K562 (cell line): ENCODE measurements around the gene C4A. TPM values are rescaled to one million over a fixed set of nuclear protein-coding genes. Genes with fewer than 3 reads are reported as not detected.

Experiments
- ATAC-seq: fragments of 200-7000 bp; cut with Tn5 transposase; 3 replicates; pipeline ENCODE4 v1.9.1; 2020; ENCODE audit warnings: moderate library complexity
- BruUV-seq: library from RNA; stranded (reverse); fragments of 400-500 nt; replicated peaks from 2 replicates; lab custom pipeline; 2021; lab: Mats Ljungman, UMichigan
- CTCF ChIA-PET: fragments of 300-600 bp; formaldehyde crosslinking; extraction: SDS; loops from one replicate; lab custom pipeline; 2021; ENCODE audit warnings: low intra/inter-chr PET ratio; lab: Yijun Ruan, JAX
- POLR2A ChIA-PET: fragments of 300-600, 350-650 bp; sonication (Branson Sonifier 250); formaldehyde crosslinking; extraction: SDS; loops from one replicate; lab custom pipeline; 2021; ENCODE audit warnings: antibody characterized with exemption, inconsistent platforms; lab: Yijun Ruan, JAX
- DNase-seq, 4 experiments: peaks; one replicate each; pipeline versions ENCODE4 v3.0.0 to v3.0.0-alpha.2; 2011 to 2018; ENCODE audit warnings: low spot score in 3 of 4, mixed read lengths in 3 of 4; ENCODE audit errors: extremely low read depth in 1 of 4
- FAIRE-seq: peaks from 2 replicates; lab custom pipeline; 2011; peaks lifted over from hg19 to GRCh38; lab: Jason Lieb, UNC
- H2AFZ ChIP-seq: 2 replicates; pipeline ENCODE4 v1.6.0; 2011; ENCODE audit warnings: low read depth, low read length, control low read depth, inconsistent platforms
- H3K27ac ChIP-seq: fragments of 200-600 bp; 3 replicates; pipeline ENCODE4 v1.8.0; 2011; ENCODE audit warnings: low read depth, mild to moderate bottlenecking, control low read depth, inconsistent platforms, low read length, moderate library complexity, mixed read lengths; ENCODE audit errors: extremely low read depth
- H3K27me3 ChIP-seq, 2 experiments: fragments of 300-600 bp in 1 of 2; 2 replicates in 1 of 2; 3 replicates in 1 of 2; pipeline versions ENCODE4 v1.6.0 to v1.8.0; 2011; ENCODE audit warnings: inconsistent platforms in 2 of 2, low read length in 2 of 2, mild to moderate bottlenecking in 1 of 2, mixed read lengths in 1 of 2, moderate library complexity in 1 of 2; ENCODE audit not compliant: control insufficient read depth in 2 of 2, insufficient read depth in 2 of 2
- H3K36me3 ChIP-seq: fragments of 300-600 bp; 3 replicates; pipeline ENCODE4 v1.8.0; 2011; ENCODE audit warnings: mild to moderate bottlenecking, low read length, inconsistent platforms; ENCODE audit not compliant: control insufficient read depth, insufficient read depth
- H3K4me1 ChIP-seq, 2 experiments: fragments of 200-600 bp in 1 of 2; replicated peaks in 1 of 2; 2 replicates in 1 of 2; 3 replicates in 1 of 2; pipeline versions ENCODE4 v1.5.1 to v1.8.0; 2011; ENCODE audit warnings: inconsistent platforms in 2 of 2, low read length in 2 of 2, mild to moderate bottlenecking in 1 of 2, mixed read lengths in 1 of 2, moderate library complexity in 1 of 2; ENCODE audit not compliant: control insufficient read depth in 2 of 2, insufficient read depth in 2 of 2
- H3K4me2 ChIP-seq: 2 replicates; pipeline ENCODE4 v1.6.1; 2011; ENCODE audit warnings: low read length, control low read depth, inconsistent platforms, mixed read lengths; ENCODE audit not compliant: insufficient read depth
- H3K4me3 ChIP-seq: fragments of 200-600 bp; sonication (generic), shearing (Covaris generic); 2 replicates; pipeline ENCODE4 v1.5.1; 2016; ENCODE audit warnings: control low read depth, inconsistent platforms
- H3K79me2 ChIP-seq: fragments of 200-600 bp; 3 replicates; pipeline ENCODE4 v1.8.0; 2011; ENCODE audit warnings: low read length, inconsistent platforms; ENCODE audit not compliant: control insufficient read depth, insufficient read depth
- H3K9ac ChIP-seq, 2 experiments: 2 replicates each; pipeline versions ENCODE4 v1.6.0 to v1.6.1; 2011; ENCODE audit warnings: low read depth in 2 of 2, low read length in 2 of 2, control low read depth in 1 of 2, inconsistent platforms in 1 of 2, mild to moderate bottlenecking in 1 of 2, mixed read lengths in 1 of 2; ENCODE audit not compliant: insufficient read depth in 1 of 2
- H3K9me1 ChIP-seq: one replicate; pipeline ENCODE4 v1.6.0; 2011; ENCODE audit warnings: inconsistent platforms, mild to moderate bottlenecking, low read length, moderate library complexity; ENCODE audit not compliant: control insufficient read depth, insufficient read depth
- H3K9me3 ChIP-seq: replicated peaks from 2 replicates; pipeline ENCODE4 v1.5.1; 2011; ENCODE audit warnings: low read depth, low read length, inconsistent platforms; ENCODE audit not compliant: control insufficient read depth, insufficient read depth
- H4K20me1 ChIP-seq: replicated peaks from 2 replicates; pipeline ENCODE4 v1.6.1; 2011; ENCODE audit warnings: low read length, inconsistent platforms, mixed read lengths; ENCODE audit not compliant: control insufficient read depth, insufficient read depth
- HNRNPL ChIP-seq: fragments of 200-400 bp; formaldehyde crosslinking; IDR thresholded peaks from 2 replicates; pipeline ENCODE4 v1.6.1; 2017; ENCODE audit warnings: low read depth, mild to moderate bottlenecking, low read length
- NR2C2 ChIP-seq, 2 experiments: fragments of 200-800 bp in 1 of 2; sonication (Bioruptor generic) in 1 of 2; sonication (generic) in 1 of 2; formaldehyde crosslinking in 1 of 2; IDR thresholded peaks; 2 replicates each; pipeline versions ENCODE4 v1.6.1 to v1.8.0; 2016 to 2022; ENCODE audit warnings: mild to moderate bottlenecking in 1 of 2, missing compliant biosample characterization in 1 of 2, missing genetic modification characterization in 1 of 2, missing genetic modification reagents in 1 of 2
- PCBP1 ChIP-seq: fragments of 200-400 bp; formaldehyde crosslinking; IDR thresholded peaks from 2 replicates; pipeline ENCODE4 v1.6.1; 2018; ENCODE audit warnings: mild to moderate bottlenecking, low read depth, low read length; ENCODE audit not compliant: poor library complexity, severe bottlenecking
- POLR2G ChIP-seq: fragments of 200-400 bp; formaldehyde crosslinking; IDR thresholded peaks from 2 replicates; pipeline ENCODE4 v1.6.1; 2017; ENCODE audit warnings: low read depth, mild to moderate bottlenecking, antibody characterized with exemption, low read length, moderate library complexity
- RBFOX2 ChIP-seq: fragments of 200-400 bp; formaldehyde crosslinking; IDR thresholded peaks from 2 replicates; pipeline ENCODE4 v1.6.1; 2017; ENCODE audit warnings: low read depth, mild to moderate bottlenecking, low read length, moderate library complexity
- ZNF324 ChIP-seq: fragments of 250-450 bp; sonication (Bioruptor Pico); IDR thresholded peaks from 2 replicates; pipeline ENCODE4 v1.4.0; 2020; ENCODE audit warnings: mild to moderate bottlenecking
- ZNF717 ChIP-seq: fragments of 250-450 bp; sonication (Bioruptor Pico); IDR thresholded peaks from 2 replicates; pipeline ENCODE4 v1.5.0; 2021
- ZZZ3 ChIP-seq: fragments of 450-650 bp; IDR thresholded peaks from 2 replicates; pipeline ENCODE4 v1.6.1; 2016; ENCODE audit warnings: antibody characterized with exemption, mild to moderate bottlenecking, moderate library complexity
- WGBS: fragments of 100-300 bp; shearing (Covaris generic); methylation state at CpG from one replicate; pipeline ENCODE4 v1.1.6; 2016; ENCODE audit warnings: low coverage, mixed read lengths; ENCODE audit not compliant: insufficient coverage; ENCODE audit errors: missing lambda C conversion rate; 5-methylcytosine and 5-hydroxymethylcytosine counted together
- in situ Hi-C: fragments of 300-500 bp; cut with MboI; formaldehyde crosslinking; loops from 4 replicates; pipeline ENCODE4 v1.15.0; 2018; ENCODE audit warnings: inconsistent platforms, mixed read lengths
- intact Hi-C: fragments of 100-400 bp; cut with micrococcal nuclease; formaldehyde crosslinking; loops from 2 replicates; pipeline ENCODE4 v1.14.2; 2022
- polyA plus RNA-seq, 8 experiments: library from polyadenylated mRNA; depleted of rRNA in 4 of 8; stranded (reverse) in 5 of 8; unstranded in 3 of 8; fragments of >200 nt; fragmentation: Nextera tagmentation in 2 of 8; fragmentation: Illumina TruSeq in 1 of 8; extraction: Ambion mirVana in 2 of 8; extraction: Trizol in 1 of 8; gene quantifications; 2 replicates each; pipeline versions ENCODE4 v1.2.1 to v1.2.3, GENCODE V29; 2011 to 2014; ENCODE audit warnings: inconsistent platforms in 1 of 8, missing spikeins in 1 of 8
- total RNA-seq, 7 experiments: library from RNA; depleted of rRNA in 6 of 7; stranded (reverse); fragments of >200 nt in 6 of 7; fragmentation: Illumina TruSeq in 2 of 7; extraction: Trizol in 2 of 7; gene quantifications; 2 replicates each; pipeline versions ENCODE4 v1.2.1 to v1.2.3, GENCODE V29; 2011 to 2021; ENCODE audit warnings: low replicate concordance in 1 of 7
- TF ChIP-seq, protein P1 (sequence below): IDR thresholded peaks from 2 replicates; pipeline ENCODE4 v1.6.1; 2011; ENCODE audit warnings: borderline replicate concordance, low read depth, mild to moderate bottlenecking, moderate library complexity, low read length; ENCODE audit not compliant: insufficient read depth, poor library complexity, severe bottlenecking
- TF ChIP-seq, protein P2 (sequence below): sonication (generic); formaldehyde crosslinking; IDR thresholded peaks from 2 replicates; pipeline ENCODE4 v1.8.0; 2022; ENCODE audit warnings: mild to moderate bottlenecking, low read depth, missing genetic modification reagents

The C4A gene
- total and polyA plus RNA-seq, 9 of the 15 experiments (the other 6 are each of a cell fraction or from before 2014, with no cell fraction given) = 0.27 to 7.6 (median 5.0) TPM

DNA sequence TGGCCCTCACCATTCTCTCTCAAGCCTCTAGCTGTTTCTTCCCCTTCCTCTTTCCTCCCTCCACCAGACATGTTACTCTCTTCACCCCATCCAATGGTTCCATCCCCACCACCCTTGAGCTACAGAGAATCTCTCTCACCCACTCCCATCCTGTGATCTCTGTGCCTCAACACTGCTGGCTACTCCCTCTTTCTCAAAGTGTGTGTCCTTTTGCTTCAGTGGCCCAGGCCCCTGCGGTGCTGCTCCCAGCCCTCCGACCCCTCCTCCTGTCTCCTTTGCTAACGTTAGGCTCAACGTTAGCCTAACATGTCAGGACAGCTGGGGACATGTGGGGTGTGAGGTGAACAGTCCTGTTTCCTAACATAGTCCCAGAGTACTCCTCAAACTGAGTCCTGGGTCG lies 29.0 kb upstream of the C4A start (continued):
- no peak for TF ChIP-seq ZNF324 (CRISPR knock-in tag)

DNA sequence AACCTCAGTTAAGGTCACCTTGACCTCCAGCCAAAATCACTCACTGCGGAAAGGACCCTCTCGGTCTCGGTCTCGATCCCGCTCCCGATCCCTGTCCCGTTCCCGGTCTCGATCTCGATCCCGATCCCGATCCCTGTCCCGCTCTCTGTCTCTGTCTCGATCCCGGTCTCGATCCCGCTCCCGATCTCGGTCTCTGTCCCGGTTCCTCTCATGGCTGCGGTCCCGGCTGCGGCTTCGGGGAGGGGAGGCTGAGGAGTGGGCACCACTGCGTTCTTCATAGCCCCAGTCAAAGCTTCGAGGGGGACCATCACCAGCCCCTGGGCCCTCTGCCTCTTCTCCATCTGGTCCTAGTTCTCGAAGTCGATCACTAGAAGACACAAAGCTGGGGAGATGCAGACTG lies 27.3 kb upstream of the C4A start:
- CTCF ChIA-PET = no interaction called here
- no peaks in the 10 kb centered on the region for H4K20me1 ChIP-seq
- 0 out of 4 replicates have a peak overlapping the region, but pooled peaks of 1 of the 2 experiments have one; percentile 32 for H3K9ac ChIP-seq
- intact Hi-C loops (no loop called here), in situ Hi-C loops (loop anchor here (10.0 kb wide), 1 partner anchor 90 kb away; no protein-coding TSS in a partner anchor)
- peaks cover 65% of the 10 kb centered on the region for H3K36me3 ChIP-seq
- no peak overlapping the region for H3K27ac ChIP-seq
- peaks cover 28% of the 10 kb centered on the region for H3K79me2 ChIP-seq
- no peaks in the 10 kb centered on the region for H3K9me1 ChIP-seq
- TF ChIP-seq POLR2G (0 out of 2 replicates have a peak, but pooled peaks have one; percentile 21), RBFOX2 (peak; percentile 45; the same call in 1 of the 2 replicates), NR2C2 (CRISPR knock-in tag; IDR thresholded peaks at IDR 0.05) (no peak), NR2C2 (tag; IDR thresholded peaks at IDR 0.05) (no peak), ZZZ3 (no peak), PCBP1 (no peak), HNRNPL (no peak), ZNF717 (CRISPR knock-in tag) (no peak)
- TF ChIP-seq, protein P1, sequence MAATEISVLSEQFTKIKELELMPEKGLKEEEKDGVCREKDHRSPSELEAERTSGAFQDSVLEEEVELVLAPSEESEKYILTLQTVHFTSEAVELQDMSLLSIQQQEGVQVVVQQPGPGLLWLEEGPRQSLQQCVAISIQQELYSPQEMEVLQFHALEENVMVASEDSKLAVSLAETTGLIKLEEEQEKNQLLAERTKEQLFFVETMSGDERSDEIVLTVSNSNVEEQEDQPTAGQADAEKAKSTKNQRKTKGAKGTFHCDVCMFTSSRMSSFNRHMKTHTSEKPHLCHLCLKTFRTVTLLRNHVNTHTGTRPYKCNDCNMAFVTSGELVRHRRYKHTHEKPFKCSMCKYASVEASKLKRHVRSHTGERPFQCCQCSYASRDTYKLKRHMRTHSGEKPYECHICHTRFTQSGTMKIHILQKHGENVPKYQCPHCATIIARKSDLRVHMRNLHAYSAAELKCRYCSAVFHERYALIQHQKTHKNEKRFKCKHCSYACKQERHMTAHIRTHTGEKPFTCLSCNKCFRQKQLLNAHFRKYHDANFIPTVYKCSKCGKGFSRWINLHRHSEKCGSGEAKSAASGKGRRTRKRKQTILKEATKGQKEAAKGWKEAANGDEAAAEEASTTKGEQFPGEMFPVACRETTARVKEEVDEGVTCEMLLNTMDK = no peak
- TF ChIP-seq, protein P2, sequence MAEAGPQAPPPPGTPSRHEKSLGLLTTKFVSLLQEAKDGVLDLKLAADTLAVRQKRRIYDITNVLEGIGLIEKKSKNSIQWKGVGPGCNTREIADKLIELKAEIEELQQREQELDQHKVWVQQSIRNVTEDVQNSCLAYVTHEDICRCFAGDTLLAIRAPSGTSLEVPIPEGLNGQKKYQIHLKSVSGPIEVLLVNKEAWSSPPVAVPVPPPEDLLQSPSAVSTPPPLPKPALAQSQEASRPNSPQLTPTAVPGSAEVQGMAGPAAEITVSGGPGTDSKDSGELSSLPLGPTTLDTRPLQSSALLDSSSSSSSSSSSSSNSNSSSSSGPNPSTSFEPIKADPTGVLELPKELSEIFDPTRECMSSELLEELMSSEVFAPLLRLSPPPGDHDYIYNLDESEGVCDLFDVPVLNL = no peak
- no peaks in the 10 kb centered on the region for H3K27me3 ChIP-seq
- peaks cover 4 to 15% of the 10 kb centered on the region in 2 experiments; a peak in 4 of 5 replicates for H3K4me1 ChIP-seq
- DNase-seq (no peak), ATAC-seq (no peak), FAIRE-seq (no peak)
- no peak overlapping the region for H2AFZ ChIP-seq
- H3K9me3 ChIP-seq = no peaks in the 10 kb centered on the region
- no peak overlapping the region for H3K4me3 ChIP-seq
- POLR2A ChIA-PET = no interaction called here
- H3K4me2 ChIP-seq = no peak overlapping the region
- BruUV-seq = no TSS peak
- WGBS = 98% methylated on average over 23 of the region's 28 CpGs
